ENCODE measurements around the gene SMPD4. TPM values are rescaled to one million over a fixed set of nuclear protein-coding genes. Genes with fewer than 3 reads are reported as not detected.
"Not testable (repeated sequence)": the region's sequence is repeated elsewhere in the genome, so short reads cannot be mapped to it uniquely, and the experiment has no call there.

SMPD4 gene
- polyA plus RNA-seq, 1 donor from 2014 or later = 40.6 TPM

DNA sequence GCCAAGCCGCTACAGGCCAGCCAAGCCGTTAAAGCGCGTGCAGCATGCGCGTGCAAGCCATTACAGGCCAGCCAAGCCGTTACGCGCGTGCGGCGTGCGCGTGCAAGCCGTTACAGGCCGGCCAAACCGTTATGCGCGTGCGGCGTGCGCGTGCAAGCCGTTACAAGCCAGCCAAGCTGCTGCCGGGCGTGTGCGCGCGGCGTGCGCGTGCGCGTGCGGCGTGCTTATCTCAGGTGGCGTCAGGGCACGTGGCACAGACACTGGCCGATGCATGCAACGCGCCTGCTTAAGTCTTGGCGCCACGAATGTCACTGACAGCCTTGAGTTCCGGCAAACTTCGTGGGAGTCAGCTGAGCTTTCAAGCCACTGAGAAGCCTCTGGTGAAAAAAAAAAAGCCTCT, 60.5 kb downstream of the SMPD4 start:
- not testable (repeated sequence) for H3K9me3 ChIP-seq (ENCODE audit: low read length); H3K9ac ChIP-seq (ENCODE audit: low read length); H3K9me2 ChIP-seq (ENCODE audit: insufficient read depth, low read length); H3K79me2 ChIP-seq (replicated peaks; ENCODE audit: insufficient read depth, low read length); H3F3A ChIP-seq (ENCODE audit: insufficient read depth, low read length, poor library complexity, severe bottlenecking); H3K4me3 ChIP-seq (ENCODE audit: low read length); H3K36me3 ChIP-seq (ENCODE audit: insufficient read depth, low read length); H3K27me3 ChIP-seq (ENCODE audit: insufficient read depth, low read depth, low read length); H4K20me1 ChIP-seq (ENCODE audit: insufficient read depth); H3K4me2 ChIP-seq (ENCODE audit: low read length); H2AFZ ChIP-seq (ENCODE audit: low read depth, low read length); H3K27ac ChIP-seq (ENCODE audit: low read length)

DNA sequence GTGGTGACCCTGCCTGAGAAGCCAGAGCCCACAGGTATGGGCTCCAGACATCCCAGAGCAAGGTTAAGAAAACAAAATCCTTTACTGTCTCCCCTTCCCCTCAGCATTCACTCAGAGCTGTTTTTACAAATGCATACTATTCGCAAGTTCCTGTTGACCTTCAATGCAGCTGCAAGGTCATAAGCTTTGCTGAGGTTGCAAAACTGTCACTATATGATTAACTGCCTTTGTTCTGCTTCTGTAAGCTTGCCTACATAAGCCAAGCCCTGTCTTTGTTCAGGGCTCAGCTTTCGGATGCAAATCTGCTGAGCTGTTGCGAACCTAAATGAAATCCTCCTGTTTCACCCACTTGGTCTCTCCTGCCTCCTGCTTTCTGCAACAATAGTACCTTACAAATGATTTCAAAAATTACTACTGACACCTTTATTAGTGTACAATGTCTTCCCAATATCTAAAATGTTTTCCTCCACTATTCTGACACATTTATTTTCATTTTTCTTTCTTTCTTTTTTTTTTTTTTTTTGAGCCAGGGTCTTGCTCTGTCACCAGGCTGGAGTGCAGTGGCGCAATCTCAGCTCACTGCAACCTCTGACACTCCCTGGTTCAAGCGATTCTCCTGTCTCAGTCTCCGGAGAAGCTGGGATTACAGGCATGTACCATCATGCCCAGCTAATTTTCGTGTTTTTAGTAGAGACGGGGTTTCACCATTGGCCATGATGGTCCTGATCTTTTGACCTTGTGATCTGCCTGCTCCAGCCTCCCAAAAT, 78.6 kb downstream of the SMPD4 start:
- not testable (repeated sequence) for H3K9ac ChIP-seq (ENCODE audit: low read length); H3K4me3 ChIP-seq (ENCODE audit: low read length); H3K79me2 ChIP-seq (replicated peaks; ENCODE audit: insufficient read depth, low read length); H3K36me3 ChIP-seq (ENCODE audit: insufficient read depth, low read length); H2AFZ ChIP-seq (ENCODE audit: low read depth, low read length); H3K27me3 ChIP-seq (ENCODE audit: insufficient read depth, low read depth, low read length); H3K4me2 ChIP-seq (ENCODE audit: low read length); H3K27ac ChIP-seq (ENCODE audit: low read length); H3K9me2 ChIP-seq (ENCODE audit: insufficient read depth, low read length); H3F3A ChIP-seq (ENCODE audit: insufficient read depth, low read length, poor library complexity, severe bottlenecking); H4K20me1 ChIP-seq (ENCODE audit: insufficient read depth); H3K9me3 ChIP-seq (ENCODE audit: low read length)

Small RNA genes lying within 50 kb of the gene (small RNA-seq; reads per million reads assigned to genes)
- 0 reads per million in 3 experiments for gene RNU6-1049P

Other genes starting within 250 kb of the SMPD4 start
- gene RAB6C, start 201.9 kb downstream of the SMPD4 start, polyA plus RNA-seq = 0.18 and 0.52 TPM in 2 replicates
- 1.0 and 2.3 TPM in 2 replicates for gene POTEF, start 52.4 kb downstream of the SMPD4 start, polyA plus RNA-seq
- gene CCDC74B, start 36.5 kb downstream of the SMPD4 start, polyA plus RNA-seq = 22.8 and 24.2 TPM in 2 replicates
- gene MZT2B, start 660 bp upstream of the SMPD4 start, polyA plus RNA-seq = 255 and 257 TPM in 2 replicates
- gene TUBA3E, start 16.8 kb upstream of the SMPD4 start, polyA plus RNA-seq = not detected in 2 replicates
- 78.0 and 81.4 TPM in 2 replicates for gene IMP4, start 161.3 kb upstream of the SMPD4 start, polyA plus RNA-seq
- gene PTPN18, start 174.5 kb upstream of the SMPD4 start, polyA plus RNA-seq = 4.2 and 13.3 TPM in 2 replicates

All from neural cell (in vitro differentiated cells).